ENCODE results near the gene HDDC3.
"Not testable (repeated sequence)": the region's sequence is repeated elsewhere in the genome, so short reads cannot be mapped to it uniquely, and the experiment has no call there.

HDDC3 gene

GRCh38 chr15:90912770-90913075 lies 19.6 kb downstream of the HDDC3 start:
- Histone ChIP-seq H3K9me3 (no peaks in the 10 kb centered on the region), H3K4me3 (ENCODE audit: low read depth in 1 of 2, low read length in 1 of 2) (peak overlapping the region in 1 of 2 experiments; percentile 72), H3K4me1 (ENCODE audit: control insufficient read depth in 1 of 2, insufficient read depth in 1 of 2, low read depth in 1 of 2, low read length in 1 of 2) (peaks cover 78% of the 10 kb centered on the region in 2 experiments), H3K36me3 (peaks cover 70% of the 10 kb centered on the region), H3K27ac (peak overlapping the region; percentile 94), H3K27me3 (no peaks in the 10 kb centered on the region)
- TF ChIP-seq, protein P1, sequence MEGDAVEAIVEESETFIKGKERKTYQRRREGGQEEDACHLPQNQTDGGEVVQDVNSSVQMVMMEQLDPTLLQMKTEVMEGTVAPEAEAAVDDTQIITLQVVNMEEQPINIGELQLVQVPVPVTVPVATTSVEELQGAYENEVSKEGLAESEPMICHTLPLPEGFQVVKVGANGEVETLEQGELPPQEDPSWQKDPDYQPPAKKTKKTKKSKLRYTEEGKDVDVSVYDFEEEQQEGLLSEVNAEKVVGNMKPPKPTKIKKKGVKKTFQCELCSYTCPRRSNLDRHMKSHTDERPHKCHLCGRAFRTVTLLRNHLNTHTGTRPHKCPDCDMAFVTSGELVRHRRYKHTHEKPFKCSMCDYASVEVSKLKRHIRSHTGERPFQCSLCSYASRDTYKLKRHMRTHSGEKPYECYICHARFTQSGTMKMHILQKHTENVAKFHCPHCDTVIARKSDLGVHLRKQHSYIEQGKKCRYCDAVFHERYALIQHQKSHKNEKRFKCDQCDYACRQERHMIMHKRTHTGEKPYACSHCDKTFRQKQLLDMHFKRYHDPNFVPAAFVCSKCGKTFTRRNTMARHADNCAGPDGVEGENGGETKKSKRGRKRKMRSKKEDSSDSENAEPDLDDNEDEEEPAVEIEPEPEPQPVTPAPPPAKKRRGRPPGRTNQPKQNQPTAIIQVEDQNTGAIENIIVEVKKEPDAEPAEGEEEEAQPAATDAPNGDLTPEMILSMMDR (IDR thresholded peaks at IDR 0.05): no peak

DNA sequence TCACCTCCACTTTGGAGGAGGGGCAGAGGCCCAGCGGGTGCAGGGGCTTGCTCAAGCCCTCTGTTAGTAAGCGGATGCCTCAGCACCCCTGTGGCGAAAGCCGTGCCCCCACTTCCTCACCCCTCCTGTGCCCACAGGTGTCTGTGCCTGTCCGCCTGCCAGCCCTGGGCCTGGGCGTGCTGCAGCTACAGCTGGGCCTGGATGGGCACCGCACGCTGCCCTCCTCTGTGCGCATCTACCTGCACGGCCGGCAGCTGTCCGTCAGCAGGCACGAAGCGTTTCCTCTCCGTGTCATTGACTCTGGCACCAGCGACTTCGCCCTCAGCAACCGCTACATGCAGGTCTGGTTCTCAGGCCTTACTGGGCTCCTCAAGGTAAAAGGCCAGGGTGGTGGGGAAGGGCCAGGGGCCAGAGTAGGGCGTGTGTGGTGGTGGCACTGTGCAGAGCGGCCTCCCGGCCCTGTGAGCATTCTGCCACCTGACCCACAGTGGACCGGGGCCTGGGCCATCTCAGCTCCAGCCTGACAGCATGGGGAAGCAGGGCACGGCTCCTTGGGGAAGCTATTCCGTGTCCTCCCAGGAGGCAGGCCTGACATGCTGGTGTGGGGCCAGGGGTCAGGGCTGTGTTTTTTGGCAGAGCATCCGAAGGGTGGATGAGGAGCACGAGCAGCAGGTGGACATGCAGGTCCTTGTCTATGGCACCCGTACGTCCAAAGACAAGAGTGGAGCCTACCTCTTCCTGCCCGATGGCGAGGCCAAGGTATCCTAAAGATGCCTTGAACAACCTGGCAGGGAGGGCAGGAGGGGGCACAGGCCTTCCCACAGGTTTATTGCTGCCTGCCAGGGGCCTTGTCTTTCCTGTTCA lies 20.2 kb downstream of the HDDC3 start:
- no peaks in the 10 kb centered on the region for H3K27me3 ChIP-seq
- peak overlapping the region; percentile 94 for H3K27ac ChIP-seq
- H3K4me1 ChIP-seq (ENCODE audit: control insufficient read depth in 1 of 2, insufficient read depth in 1 of 2, low read depth in 1 of 2, low read length in 1 of 2): peaks cover 72 to 73% of the 10 kb centered on the region in 2 experiments
- H3K36me3 ChIP-seq: peaks cover 70% of the 10 kb centered on the region
- H3K4me3 ChIP-seq (ENCODE audit: low read depth in 1 of 2, low read length in 1 of 2): peak overlapping the region; percentile 8 to 11
- no peaks in the 10 kb centered on the region for H3K9me3 ChIP-seq
- TF ChIP-seq, protein P1 (IDR thresholded peaks at IDR 0.05): no peak

DNA sequence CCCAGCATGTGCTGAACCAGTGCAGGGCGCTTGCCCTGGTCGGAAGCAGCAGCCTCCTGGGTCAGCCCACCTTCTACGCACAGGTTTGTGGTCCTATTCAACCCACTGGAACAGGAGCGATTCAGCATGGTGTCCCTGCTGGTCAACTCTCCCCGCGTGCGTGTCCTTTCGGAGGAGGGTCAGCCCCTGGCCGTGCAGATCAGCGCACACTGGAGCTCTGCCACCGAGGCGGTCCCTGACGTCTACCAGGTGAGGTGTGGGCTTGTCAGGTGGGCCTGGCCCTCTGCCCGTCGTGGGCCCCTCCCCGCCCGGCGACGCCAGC lies 21.1 kb downstream of the HDDC3 start:
- Histone ChIP-seq H3K27ac (peak overlapping the region; percentile 94), H3K9me3 (no peaks in the 10 kb centered on the region), H3K36me3 (peaks cover 74% of the 10 kb centered on the region), H3K4me3 (ENCODE audit: low read depth in 1 of 2, low read length in 1 of 2) (peak overlapping the region in 1 of 2 experiments; percentile 11), H3K27me3 (no peaks in the 10 kb centered on the region), H3K4me1 (ENCODE audit: control insufficient read depth in 1 of 2, insufficient read depth in 1 of 2, low read depth in 1 of 2, low read length in 1 of 2) (peaks cover 63 to 64% of the 10 kb centered on the region in 2 experiments)
- TF ChIP-seq, protein P1 (IDR thresholded peaks at IDR 0.05): no peak

- Histone ChIP-seq H3K9me3 (no peaks in the 10 kb centered on the region), H3K36me3 (peaks cover 80% of the 10 kb centered on the region), H3K27ac (peak overlapping the region; percentile 94), H3K27me3 (no peaks in the 10 kb centered on the region), H3K4me3 (ENCODE audit: low read depth in 1 of 2, low read length in 1 of 2) (no peak overlapping the region), H3K4me1 (ENCODE audit: control insufficient read depth in 1 of 2, insufficient read depth in 1 of 2, low read depth in 1 of 2, low read length in 1 of 2) (peaks cover 57 to 58% of the 10 kb centered on the region in 2 experiments)
- TF ChIP-seq, protein P1 (IDR thresholded peaks at IDR 0.05): no peak
Observed at GRCh38 chr15:90910441-90911301, 21.7 kb downstream of the HDDC3 start.

GRCh38 chr15:90909976-90910375 lies 22.4 kb downstream of the HDDC3 start:
- peaks cover 87% of the 10 kb centered on the region for H3K36me3 ChIP-seq
- no peak overlapping the region for H3K4me3 ChIP-seq (ENCODE audit: low read depth in 1 of 2, low read length in 1 of 2)
- no peaks in the 10 kb centered on the region for H3K9me3 ChIP-seq
- TF ChIP-seq, protein P1 (IDR thresholded peaks at IDR 0.05): no peak
- peak overlapping the region; percentile 18 for H3K27ac ChIP-seq
- H3K27me3 ChIP-seq: no peaks in the 10 kb centered on the region
- peaks cover 51 to 52% of the 10 kb centered on the region in 2 experiments for H3K4me1 ChIP-seq (ENCODE audit: control insufficient read depth in 1 of 2, insufficient read depth in 1 of 2, low read depth in 1 of 2, low read length in 1 of 2)

GRCh38 chr15:90909449-90909848 lies 22.9 kb downstream of the HDDC3 start:
- not testable (repeated sequence) for H3K4me3 ChIP-seq (ENCODE audit: low read depth in 1 of 2, low read length in 1 of 2); H3K27ac ChIP-seq; H3K9me3 ChIP-seq; H3K27me3 ChIP-seq
- H3K4me1 ChIP-seq (ENCODE audit: control insufficient read depth in 1 of 2, insufficient read depth in 1 of 2, low read depth in 1 of 2, low read length in 1 of 2): peaks cover 46 to 52% of the 10 kb centered on the region in 2 experiments
- peaks cover 91% of the 10 kb centered on the region for H3K36me3 ChIP-seq
